ENCODE measurements around the gene TK1. TPM values are rescaled to one million over a fixed set of nuclear protein-coding genes. Genes with fewer than 3 reads are reported as not detected.

Gene TK1
- total and polyA plus RNA-seq, 7 experiments from 2014 or later, result 0.20 to 57.7 (median 0.29) TPM; not detected in 2

DNA sequence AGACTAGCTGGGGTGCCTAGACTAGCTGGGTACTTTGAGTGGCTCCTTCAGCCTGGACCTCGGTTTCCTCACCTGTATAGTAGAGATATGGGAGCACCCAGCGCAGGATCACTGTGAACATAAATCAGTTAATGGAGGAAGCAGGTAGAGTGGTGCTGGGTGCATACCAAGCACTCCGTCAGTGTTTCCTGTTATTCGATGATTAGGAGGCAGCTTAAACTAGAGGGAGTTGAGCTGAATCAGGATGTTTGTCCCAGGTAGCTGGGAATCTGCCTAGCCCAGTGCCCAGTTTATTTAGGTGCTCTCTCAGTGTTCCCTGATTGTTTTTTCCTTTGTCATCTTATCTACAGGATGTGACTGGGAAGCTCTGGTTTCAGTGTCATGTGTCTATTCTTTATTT, 36.2 kb upstream of the TK1 start:
- Histone ChIP-seq H3K27ac (ENCODE audit: low read depth, low read length) (no peak overlapping the region), H3K36me3 (ENCODE audit: control insufficient read depth in 2 of 3, insufficient read depth in 3 of 3, low read length in 3 of 3) (no peaks in the 10 kb centered on the region), H3K4me1 (ENCODE audit: control insufficient read depth in 2 of 2, insufficient read depth in 2 of 2, low read length in 2 of 2) (peaks cover 0 to 10% of the 10 kb centered on the region in 2 donors), H3K4me3 (ENCODE audit: low read length) (no peak overlapping the region), H3K27me3 (ENCODE audit: control insufficient read depth in 2 of 2, insufficient read depth in 2 of 2, low read length in 2 of 2) (no peaks in the 10 kb centered on the region), H3K9me3 (ENCODE audit: control insufficient read depth in 2 of 3, low read length in 3 of 3) (no peaks in the 10 kb centered on the region)
- peaks cover 0 to 5% (median 2%) of the 10 kb centered on the region in 5 donors for H3K27me3 Mint-ChIP-seq
- H3K27ac Mint-ChIP-seq, result peak overlapping the region in 8 of 9 donors; percentile 33 to 83 (median 60)
- peak; percentile 20 for ATAC-seq
- intact Hi-C loops (cut with micrococcal nuclease), result no loop called here
- DNase-seq, result no peak
- ChIA-PET POLR2A (interaction anchor here (0.7 to 1.4 kb wide), 3 partner anchors 9 to 102 kb away, joined by 3 to 4 read pairs (median 3); no protein-coding TSS in a partner anchor), CTCF (interaction anchor here (0.5 to 1.6 kb wide), 2 partner anchors 24 to 28 kb away, joined by 5 to 7 read pairs; no protein-coding TSS in a partner anchor)
- H3K4me1 Mint-ChIP-seq, result peaks cover 1 to 22% (median 16%) of the 10 kb centered on the region in 7 donors
- no peaks in the 10 kb centered on the region for H3K9me3 Mint-ChIP-seq
- H3K4me3 Mint-ChIP-seq, result peak overlapping the region in 1 of 10 donors; percentile 14
- peaks cover 0 to 10% (median 0%) of the 10 kb centered on the region in 5 donors for H3K36me3 Mint-ChIP-seq

DNA sequence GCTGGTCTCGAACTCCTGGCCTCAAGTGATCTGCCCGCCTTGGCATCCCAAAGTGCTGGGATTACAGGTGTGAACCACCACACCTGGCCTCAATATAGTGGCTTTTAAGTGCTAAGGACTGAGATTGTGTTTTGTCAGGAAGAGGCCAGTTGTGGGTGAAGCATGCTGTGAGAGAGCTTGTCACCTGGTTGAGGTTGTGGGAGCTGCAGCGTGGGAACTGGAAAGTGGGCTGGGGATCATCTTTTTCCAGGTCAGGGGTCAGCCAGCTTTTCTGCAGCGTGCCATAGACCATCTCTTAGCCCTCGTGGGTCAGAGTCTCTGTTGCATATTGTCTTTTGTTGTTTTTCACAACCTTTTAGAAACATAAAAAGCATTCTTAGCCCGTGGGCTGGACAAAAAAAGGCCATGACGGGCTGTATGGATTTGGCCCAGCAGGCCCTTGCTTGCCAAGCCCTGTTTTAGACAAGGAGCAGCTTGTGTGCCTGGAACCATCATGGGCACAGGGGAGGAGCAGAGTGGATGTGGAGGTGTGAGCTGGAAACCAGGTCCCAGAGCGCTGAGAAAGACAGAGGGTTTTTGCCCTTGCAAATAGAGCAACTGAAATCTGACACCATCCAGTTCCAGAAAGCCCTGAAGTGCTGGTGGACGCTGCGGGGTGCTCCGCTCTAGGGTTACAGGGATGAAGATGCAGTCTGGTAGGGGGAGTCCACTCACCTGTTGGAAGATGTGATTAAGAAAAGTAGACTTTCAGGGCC, 32.7 kb upstream of the TK1 start:
- no peaks in the 10 kb centered on the region for H3K9me3 Mint-ChIP-seq
- no peak for DNase-seq
- ChIA-PET POLR2A (interaction anchor here (0.6 kb wide), 1 partner anchor 73 kb away, joined by 4 read pairs; no protein-coding TSS in a partner anchor), CTCF (no interaction called here)
- Histone ChIP-seq H3K27me3 (ENCODE audit: control insufficient read depth in 2 of 2, insufficient read depth in 2 of 2, low read length in 2 of 2) (no peaks in the 10 kb centered on the region), H3K4me1 (ENCODE audit: control insufficient read depth in 2 of 2, insufficient read depth in 2 of 2, low read length in 2 of 2) (peaks cover 2 to 5% of the 10 kb centered on the region in 2 donors), H3K27ac (ENCODE audit: low read depth, low read length) (no peak overlapping the region), H3K9me3 (ENCODE audit: control insufficient read depth in 2 of 3, low read length in 3 of 3) (no peaks in the 10 kb centered on the region), H3K36me3 (ENCODE audit: control insufficient read depth in 2 of 3, insufficient read depth in 3 of 3, low read length in 3 of 3) (no peaks in the 10 kb centered on the region), H3K4me3 (ENCODE audit: low read length) (no peak overlapping the region)
- H3K4me1 Mint-ChIP-seq, result peaks cover 1 to 23% (median 12%) of the 10 kb centered on the region in 7 donors
- peaks cover 0 to 15% (median 0%) of the 10 kb centered on the region in 5 donors for H3K36me3 Mint-ChIP-seq
- H3K27ac Mint-ChIP-seq, result peak overlapping the region in 2 of 9 donors; percentile 61 to 74
- no peak for ATAC-seq
- no peak overlapping the region for H3K4me3 Mint-ChIP-seq
- H3K27me3 Mint-ChIP-seq, result no peaks in the 10 kb centered on the region
- intact Hi-C loops (cut with micrococcal nuclease), result loop anchor here in 1 of 2 donors (10.0 kb wide), 1 partner anchor 75 kb away; the partner anchor contains the start of gene C17orf99

- ChIA-PET CTCF (no interaction called here), POLR2A (interaction anchor here (0.7 to 0.9 kb wide), 2 partner anchors 9 to 100 kb away, joined by 3 read pairs; no protein-coding TSS in a partner anchor)
- peaks cover 0 to 25% (median 4%) of the 10 kb centered on the region in 7 donors for H3K4me1 Mint-ChIP-seq
- Histone ChIP-seq H3K27me3 (ENCODE audit: control insufficient read depth in 2 of 2, insufficient read depth in 2 of 2, low read length in 2 of 2) (no peaks in the 10 kb centered on the region), H3K36me3 (ENCODE audit: control insufficient read depth in 2 of 3, insufficient read depth in 3 of 3, low read length in 3 of 3) (no peaks in the 10 kb centered on the region), H3K27ac (ENCODE audit: low read depth, low read length) (no peak overlapping the region), H3K4me1 (ENCODE audit: control insufficient read depth in 2 of 2, insufficient read depth in 2 of 2, low read length in 2 of 2) (peaks cover 5 to 6% of the 10 kb centered on the region in 2 donors), H3K9me3 (ENCODE audit: control insufficient read depth in 2 of 3, low read length in 3 of 3) (no peaks in the 10 kb centered on the region), H3K4me3 (ENCODE audit: low read length) (no peak overlapping the region)
- H3K27ac Mint-ChIP-seq, result peak overlapping the region in 1 of 9 donors; percentile 87
- peak overlapping the region in 9 of 10 donors; percentile 44 to 97 (median 68) for H3K4me3 Mint-ChIP-seq
- peaks cover 0 to 9% (median 0%) of the 10 kb centered on the region in 5 donors for H3K36me3 Mint-ChIP-seq
- intact Hi-C loops (cut with micrococcal nuclease), result loop anchor here (1.0 to 10.0 kb wide), 7 partner anchors 27 to 164 kb away; partner anchors contain the start of genes AFMID (in 1 of the 2), C17orf99 (in 1 of the 2), PGS1 (in 1 of the 2) and SYNGR2 (in 1 of the 2)
- H3K9me3 Mint-ChIP-seq, result no peaks in the 10 kb centered on the region
- DNase-seq (no peak), ATAC-seq (no peak)
- H3K27me3 Mint-ChIP-seq, result no peaks in the 10 kb centered on the region
Observed at GRCh38 chr17:78214706-78215061, 27.8 kb upstream of the TK1 start.

- peaks cover 0 to 20% (median 4%) of the 10 kb centered on the region in 7 donors for H3K4me1 Mint-ChIP-seq
- Histone ChIP-seq H3K36me3 (ENCODE audit: control insufficient read depth in 2 of 3, insufficient read depth in 3 of 3, low read length in 3 of 3) (no peaks in the 10 kb centered on the region), H3K27ac (ENCODE audit: low read depth, low read length) (no peak within 1 kb of the TSS), H3K27me3 (ENCODE audit: control insufficient read depth in 2 of 2, insufficient read depth in 2 of 2, low read length in 2 of 2) (no peaks in the 10 kb centered on the region), H3K9me3 (ENCODE audit: control insufficient read depth in 2 of 3, low read length in 3 of 3) (no peaks in the 10 kb centered on the region), H3K4me3 (ENCODE audit: low read length) (peak within 1 kb of the TSS; percentile 38), H3K4me1 (ENCODE audit: control insufficient read depth in 2 of 2, insufficient read depth in 2 of 2, low read length in 2 of 2) (peaks cover 5 to 6% of the 10 kb centered on the region in 2 donors)
- peaks cover 0 to 5% (median 0%) of the 10 kb centered on the region in 5 donors for H3K36me3 Mint-ChIP-seq
- peak within 1 kb of the TSS; percentile 38 to 97 (median 68) for H3K4me3 Mint-ChIP-seq
- no peaks in the 10 kb centered on the region for H3K27me3 Mint-ChIP-seq
- DNase-seq (peak; percentile 78 to 95 (median 88)), ATAC-seq (peak; percentile 100)
- CTCF ChIA-PET, result interaction anchor here (1.2 kb wide), 1 partner anchor 103 kb away, joined by 3 read pairs; no protein-coding TSS in a partner anchor
- H3K9me3 Mint-ChIP-seq, result no peaks in the 10 kb centered on the region
- H3K27ac Mint-ChIP-seq, result peak within 1 kb of the TSS in 1 of 9 donors; percentile 87
- intact Hi-C loops (cut with micrococcal nuclease), result loop anchor here (1.0 to 10.0 kb wide), 7 partner anchors 27 to 164 kb away; partner anchors contain the start of genes AFMID (in 1 of the 2), C17orf99 (in 1 of the 2), PGS1 (in 1 of the 2) and SYNGR2 (in 1 of the 2)
- POLR2A ChIA-PET, result interaction anchor here (0.9 kb wide), 2 partner anchors 9 to 40 kb away, joined by 3 read pairs; no protein-coding TSS in a partner anchor
Observed at GRCh38 chr17:78214016-78214705, 27.3 kb upstream of the TK1 start, which contains the start of gene BIRC5. BIRC5 (plus strand) TSS chr17:78214253; CDS start chr17:78214317, 64 bp downstream.

- DNase-seq (no peak), ATAC-seq (no peak)
- CTCF ChIA-PET, result no interaction called here
- H3K4me1 ChIP-seq (ENCODE audit: control insufficient read depth in 2 of 2, insufficient read depth in 2 of 2, low read length in 2 of 2), result peaks cover 5 to 6% of the 10 kb centered on the region in 2 donors
- no peak overlapping the region for H3K27ac Mint-ChIP-seq
- no peaks in the 10 kb centered on the region for H3K36me3 ChIP-seq (ENCODE audit: control insufficient read depth in 2 of 3, insufficient read depth in 3 of 3, low read length in 3 of 3)
- no peak overlapping the region for H3K4me3 ChIP-seq (ENCODE audit: low read length)
- no peak overlapping the region for H3K27ac ChIP-seq (ENCODE audit: low read depth, low read length)
- peaks cover 0 to 8% (median 5%) of the 10 kb centered on the region in 7 donors for H3K4me1 Mint-ChIP-seq
- H3K9me3 ChIP-seq (ENCODE audit: control insufficient read depth in 2 of 3, low read length in 3 of 3), result no peaks in the 10 kb centered on the region
- POLR2A ChIA-PET, result no interaction called here
- H3K27me3 Mint-ChIP-seq, result no peaks in the 10 kb centered on the region
- no peak overlapping the region for H3K4me3 Mint-ChIP-seq
- no peaks in the 10 kb centered on the region for H3K27me3 ChIP-seq (ENCODE audit: control insufficient read depth in 2 of 2, insufficient read depth in 2 of 2, low read length in 2 of 2)
- intact Hi-C loops (cut with micrococcal nuclease), result loop anchor here in 1 of 2 donors (5.0 to 10.0 kb wide), 2 partner anchors 44 to 66 kb away; partner anchors contain the start of genes C17orf99 and SYNGR2
- no peaks in the 10 kb centered on the region for H3K9me3 Mint-ChIP-seq
- H3K36me3 Mint-ChIP-seq, result peaks cover 0 to 2% (median 0%) of the 10 kb centered on the region in 5 donors
Observed at GRCh38 chr17:78211032-78211431, 24.2 kb upstream of the TK1 start.

- no peaks in the 10 kb centered on the region for H3K27me3 Mint-ChIP-seq
Observed at GRCh38 chr17:78210111-78210510, 23.3 kb upstream of the TK1 start.

More at GRCh38 chr17:78210111-78210510, 23.3 kb upstream of the TK1 start:
- peak overlapping the region in 1 of 9 donors; percentile 34 for H3K27ac Mint-ChIP-seq
- no peak overlapping the region for H3K4me3 Mint-ChIP-seq
- CTCF ChIA-PET, result interaction anchor here (0.7 kb wide), 1 partner anchor 40 kb away, joined by 4 read pairs; no protein-coding TSS in a partner anchor
- H3K36me3 Mint-ChIP-seq, result peaks cover 0 to 2% (median 0%) of the 10 kb centered on the region in 5 donors
- no peaks in the 10 kb centered on the region for H3K36me3 ChIP-seq (ENCODE audit: control insufficient read depth in 2 of 3, insufficient read depth in 3 of 3, low read length in 3 of 3)
- no peaks in the 10 kb centered on the region for H3K27me3 ChIP-seq (ENCODE audit: control insufficient read depth in 2 of 2, insufficient read depth in 2 of 2, low read length in 2 of 2)
- intact Hi-C loops (cut with micrococcal nuclease), result loop anchor here in 1 of 2 donors (5.0 to 10.0 kb wide), 2 partner anchors 43 to 65 kb away; partner anchors contain the start of genes C17orf99 and SYNGR2
- H3K9me3 Mint-ChIP-seq, result no peaks in the 10 kb centered on the region
- ATAC-seq (no peak), DNase-seq (no peak)
- H3K4me1 Mint-ChIP-seq, result peaks cover 0 to 8% (median 4%) of the 10 kb centered on the region in 7 donors
- no peak overlapping the region for H3K4me3 ChIP-seq (ENCODE audit: low read length)
- H3K4me1 ChIP-seq (ENCODE audit: control insufficient read depth in 2 of 2, insufficient read depth in 2 of 2, low read length in 2 of 2), result peaks cover 5 to 6% of the 10 kb centered on the region in 2 donors
- H3K27ac ChIP-seq (ENCODE audit: low read depth, low read length), result no peak overlapping the region
- H3K9me3 ChIP-seq (ENCODE audit: control insufficient read depth in 2 of 3, low read length in 3 of 3), result no peaks in the 10 kb centered on the region
- POLR2A ChIA-PET, result no interaction called here

Data from naive thymus-derived CD4-positive, alpha-beta T cell (primary cell).